Embryonic facial prominence (tissue), 1 donor: ENCODE data around the gene R3HDM2.

Experiments used
- DNase-seq: peaks from one replicate; pipeline ENCODE4 v3.0.0-alpha.2; 2016; ENCODE audit errors: extremely low spot score

The R3HDM2 gene

GRCh38 chr12:57268264-57268663 is 162.6 kb downstream of the R3HDM2 start:
- no peak for DNase-seq

DNA sequence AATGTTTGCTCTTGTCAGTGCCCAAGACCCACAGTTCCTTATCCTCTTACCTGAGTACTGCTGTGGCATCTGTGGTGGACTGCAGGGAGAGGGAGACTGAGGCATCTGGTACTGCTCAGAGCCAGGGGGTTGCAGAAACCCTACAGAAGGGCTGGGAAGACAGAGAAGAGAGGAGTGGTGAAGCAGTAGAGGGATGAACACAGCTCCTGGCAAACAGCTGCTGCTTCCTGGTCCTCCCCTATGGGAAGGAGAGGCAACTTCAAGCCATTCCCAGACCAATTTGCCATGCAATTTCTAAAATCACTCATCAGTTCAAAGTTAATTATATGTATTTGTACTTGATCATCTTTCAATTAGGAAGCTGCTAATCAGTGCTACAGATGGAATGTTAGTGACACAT is 164.2 kb downstream of the R3HDM2 start:
- DNase-seq: no peak

DNA sequence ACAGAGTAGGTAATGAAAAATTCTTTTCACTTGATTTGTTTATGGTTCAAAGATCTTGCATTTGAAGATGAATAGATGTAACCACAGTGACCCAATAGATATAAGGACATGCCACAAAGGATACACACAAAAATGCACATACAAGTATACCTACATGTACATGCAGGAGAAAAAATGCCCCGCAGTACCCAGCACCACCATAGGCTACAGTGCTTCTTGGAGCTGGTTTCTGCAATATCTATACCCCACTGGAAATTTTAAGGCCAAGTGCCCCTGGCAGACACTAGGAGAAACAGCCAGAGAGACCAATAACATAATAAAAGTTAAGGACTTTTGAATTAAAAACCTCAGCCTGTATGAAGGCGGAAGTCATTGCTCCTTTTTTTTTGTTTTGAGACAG is 167.7 kb downstream of the R3HDM2 start:
- no peak for DNase-seq

DNA sequence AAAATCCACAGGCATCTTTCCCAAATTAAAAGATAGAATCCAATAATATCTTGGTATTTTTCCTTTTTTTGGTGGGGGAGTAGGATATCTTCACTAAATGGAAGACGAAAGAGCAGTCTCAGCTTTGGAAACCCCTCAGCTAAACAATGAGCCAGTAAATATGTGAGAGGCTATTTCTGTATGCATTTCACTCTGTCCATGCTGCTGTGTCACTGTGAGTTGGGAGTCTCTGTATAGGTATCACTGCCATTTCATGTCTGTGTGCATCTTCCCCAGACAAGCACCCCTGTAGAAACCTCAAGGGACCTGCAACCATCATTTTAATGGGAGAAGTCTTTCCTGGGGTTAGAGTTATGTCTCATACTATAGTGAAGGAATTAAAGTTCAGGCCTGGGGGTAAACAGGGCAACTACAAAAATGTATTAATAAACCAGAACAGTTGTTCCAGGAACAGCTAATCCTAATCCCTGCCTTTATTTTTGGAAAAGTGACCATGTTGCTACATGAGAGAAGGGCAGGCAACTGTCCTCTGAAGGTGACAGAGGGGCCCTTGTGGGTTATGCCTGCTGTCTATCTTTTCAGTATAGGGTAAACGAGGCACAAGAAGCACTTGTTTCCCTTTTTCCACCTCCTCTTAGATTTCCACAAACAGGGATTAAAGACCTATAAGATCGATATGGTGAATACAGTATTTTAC is 168.6 kb downstream of the R3HDM2 start:
- DNase-seq: no peak

DNA sequence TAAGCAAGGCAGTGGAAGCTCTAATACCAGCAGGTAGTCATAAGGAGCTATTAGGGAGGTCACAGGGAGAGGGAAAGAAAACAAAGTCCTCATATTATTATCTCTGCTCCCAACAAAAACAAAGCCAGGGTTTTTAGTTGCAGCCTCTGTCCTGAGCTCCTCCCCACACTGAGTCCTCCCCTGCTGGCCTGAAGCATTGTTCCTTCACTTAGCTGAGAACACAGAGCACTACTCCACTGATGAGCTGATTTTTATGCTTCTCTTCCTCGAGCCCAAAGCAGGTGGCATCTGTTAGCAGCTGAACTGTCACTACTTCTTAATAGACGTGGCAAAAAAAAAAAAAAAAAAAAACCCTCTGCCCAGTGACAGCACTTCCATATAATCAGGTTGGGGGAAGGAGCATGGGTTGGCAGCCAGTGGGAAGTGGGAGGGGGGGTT is 169.4 kb downstream of the R3HDM2 start:
- DNase-seq: no peak

- DNase-seq: no peak
Observed at GRCh38 chr12:57260366-57260765, 170.5 kb downstream of the R3HDM2 start.

- no peak for DNase-seq
Observed at GRCh38 chr12:57258977-57259970, 171.6 kb downstream of the R3HDM2 start.

GRCh38 chr12:57255916-57256315 is 174.9 kb downstream of the R3HDM2 start:
- DNase-seq: no peak

GRCh38 chr12:57254506-57255280 is 176.2 kb downstream of the R3HDM2 start:
- no peak for DNase-seq

- DNase-seq: no peak
Observed at GRCh38 chr12:57250956-57251355, 179.9 kb downstream of the R3HDM2 start, which contains the start of gene STAC3. Gene STAC3 (minus strand): TSS chr12:57251187. CDS start chr12:57249636, 1,551 bp downstream.

- DNase-seq: no peak
Observed at GRCh38 chr12:57250541-57250940, 180.3 kb downstream of the R3HDM2 start.

- no peak for DNase-seq
Observed at GRCh38 chr12:57248934-57249742, 181.7 kb downstream of the R3HDM2 start.

GRCh38 chr12:57247041-57247440 is 183.8 kb downstream of the R3HDM2 start:
- no peak for DNase-seq

- no peak for DNase-seq
Observed at GRCh38 chr12:57244312-57244696, 186.5 kb downstream of the R3HDM2 start.

DNA sequence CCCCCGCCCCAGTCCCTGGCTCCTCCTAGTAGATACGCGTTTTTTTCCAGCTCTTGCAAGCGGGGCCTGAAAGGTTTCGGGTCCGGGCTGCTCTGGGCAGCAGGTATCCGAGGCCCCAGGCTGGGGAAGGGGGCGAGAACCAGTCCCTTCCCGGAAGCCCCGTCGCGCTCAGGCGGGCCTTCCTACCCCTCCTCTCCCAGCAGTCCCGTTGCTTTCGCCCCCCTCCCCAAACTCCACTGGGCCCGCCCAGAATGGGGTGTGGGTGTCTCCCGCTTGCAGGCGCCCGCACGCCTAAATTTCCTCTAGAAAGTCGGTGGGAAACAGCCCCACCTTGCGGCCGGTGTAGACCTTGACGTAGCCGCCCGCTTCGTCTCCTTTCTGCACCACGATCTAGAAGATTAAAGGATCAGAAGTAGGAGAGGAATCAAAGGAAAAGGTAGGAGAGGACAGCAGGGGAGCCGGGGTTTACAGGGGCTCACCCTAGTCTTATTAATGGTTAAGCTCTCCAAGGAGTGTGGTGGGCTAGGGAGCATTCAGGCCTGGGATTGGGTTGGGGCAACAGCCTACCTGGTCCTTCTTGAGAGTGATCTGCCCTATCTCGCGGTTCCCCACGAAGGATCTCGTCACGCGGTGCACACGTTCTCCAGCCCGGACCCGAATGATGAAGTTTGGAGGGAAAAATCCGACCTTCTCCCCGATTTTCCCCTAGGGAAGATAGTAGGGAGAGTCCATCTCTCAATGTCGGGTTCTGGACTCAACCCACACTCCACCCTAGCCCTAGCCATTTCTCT is 187.1 kb downstream of the R3HDM2 start:
- DNase-seq: no peak

GRCh38 chr12:57242691-57243454 is 188.0 kb downstream of the R3HDM2 start:
- no peak for DNase-seq

GRCh38 chr12:57242329-57242690 is 188.5 kb downstream of the R3HDM2 start:
- no peak for DNase-seq

DNA sequence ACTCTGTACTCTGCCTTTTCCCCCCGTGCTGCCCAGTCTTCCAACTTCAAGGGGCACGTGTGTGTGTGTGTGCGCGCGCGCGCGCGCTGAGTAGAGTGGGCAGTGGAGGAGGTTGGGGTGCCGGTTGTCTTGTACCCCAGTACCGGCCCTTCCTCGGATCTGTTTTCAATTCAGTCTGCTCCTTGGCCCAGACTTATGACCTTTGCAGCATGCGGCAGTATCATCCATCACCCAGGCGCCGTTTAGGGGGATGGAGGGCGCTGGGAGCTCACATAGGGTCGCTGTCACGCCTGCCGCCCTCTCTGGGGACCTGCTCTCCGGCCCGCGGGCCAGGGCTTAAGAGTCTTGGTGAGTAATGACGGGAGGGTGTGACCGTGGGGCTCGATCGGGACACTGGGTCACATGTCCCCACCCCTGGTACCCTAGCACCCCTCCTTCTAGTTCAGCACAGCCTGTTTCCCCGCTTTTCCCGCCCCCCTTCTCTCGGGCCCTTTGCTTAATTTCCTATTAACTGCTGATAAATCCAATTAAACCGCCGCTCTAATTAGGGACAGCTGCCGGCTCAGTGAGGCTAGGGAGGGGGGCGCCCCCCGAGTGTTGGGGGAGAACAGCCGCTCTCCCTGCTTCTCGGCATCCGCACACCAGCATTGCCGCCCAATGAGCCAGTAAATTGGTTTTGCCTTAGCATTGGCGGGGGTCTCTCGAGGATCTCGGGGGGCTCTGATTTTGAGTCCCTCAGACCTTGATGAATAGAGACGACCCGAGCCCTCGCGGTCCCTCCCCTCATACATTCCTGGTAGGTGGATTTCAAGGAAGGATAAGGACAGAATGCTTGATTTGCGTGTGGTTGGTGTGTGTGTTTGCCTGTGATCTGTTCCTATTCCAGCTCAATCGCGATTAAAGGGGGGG is 189.2 kb downstream of the R3HDM2 start:
- DNase-seq: no peak
